ENCODE data around the gene ABLIM2.

Gene ABLIM2

GRCh38 chr4:7938609-7939376 lies 219.8 kb downstream of the ABLIM2 start:
- no peaks in the 10 kb centered on the region for H3K9me3 ChIP-seq (ENCODE audit: insufficient read depth, low read depth, low read length)
- peaks cover 12% of the 10 kb centered on the region; the same call in 1 of the 2 replicates for H3K27me3 ChIP-seq (ENCODE audit: insufficient read depth, low read length)
- peak overlapping the region; percentile 74 for H3K4me3 ChIP-seq (ENCODE audit: low read length)
- no peak overlapping the region for H3K27ac ChIP-seq (ENCODE audit: low read depth, low read length)
- peaks cover 12% of the 10 kb centered on the region for H3K4me1 ChIP-seq (ENCODE audit: insufficient read depth, low read length)
- no peaks in the 10 kb centered on the region for H3K36me3 ChIP-seq (ENCODE audit: insufficient read depth, low read length)
- peak overlapping the region; percentile 68 for H3K9ac ChIP-seq (ENCODE audit: low read depth, low read length)
- WGBS: under 1% methylated on average over 75 of the region's 75 CpGs

DNA sequence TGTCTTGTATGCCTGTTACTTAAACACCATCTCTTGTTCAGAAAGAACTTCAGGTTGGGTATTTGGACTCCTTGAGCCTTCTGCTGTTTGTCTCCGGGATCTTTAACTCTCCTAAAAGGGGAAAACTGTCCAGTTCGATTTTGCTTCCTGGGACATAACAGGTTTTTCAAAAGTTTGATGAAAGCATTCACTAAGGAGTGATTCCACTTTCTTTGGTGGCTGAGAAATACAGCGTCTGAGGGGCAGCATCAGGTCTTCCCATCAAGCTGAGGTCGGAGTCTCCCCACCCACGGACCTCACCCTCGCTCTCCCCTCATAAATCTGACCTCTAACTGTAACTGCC lies 220.4 kb downstream of the ABLIM2 start:
- WGBS: 20% methylated on average over 6 of the region's 6 CpGs
- Histone ChIP-seq H3K4me1 (ENCODE audit: insufficient read depth, low read length) (peaks cover 12% of the 10 kb centered on the region), H3K27ac (ENCODE audit: low read depth, low read length) (no peak overlapping the region), H3K9me3 (ENCODE audit: insufficient read depth, low read depth, low read length) (no peaks in the 10 kb centered on the region), H3K27me3 (ENCODE audit: insufficient read depth, low read length) (peaks cover 12% of the 10 kb centered on the region; the same call in 1 of the 2 replicates), H3K36me3 (ENCODE audit: insufficient read depth, low read length) (no peaks in the 10 kb centered on the region), H3K4me3 (ENCODE audit: low read length) (peak overlapping the region; percentile 74), H3K9ac (ENCODE audit: low read depth, low read length) (no peak overlapping the region)

GRCh38 chr4:7937006-7937405 lies 221.6 kb downstream of the ABLIM2 start:
- 93% methylated on average over 1 of the region's 2 CpGs for WGBS
- H3K36me3 ChIP-seq (ENCODE audit: insufficient read depth, low read length): no peaks in the 10 kb centered on the region
- no peak overlapping the region for H3K27ac ChIP-seq (ENCODE audit: low read depth, low read length)
- H3K4me3 ChIP-seq (ENCODE audit: low read length): no peak overlapping the region
- H3K9ac ChIP-seq (ENCODE audit: low read depth, low read length): no peak overlapping the region
- peaks cover 12% of the 10 kb centered on the region for H3K4me1 ChIP-seq (ENCODE audit: insufficient read depth, low read length)
- H3K27me3 ChIP-seq (ENCODE audit: insufficient read depth, low read length): peaks cover 12% of the 10 kb centered on the region; the same call in 1 of the 2 replicates
- no peaks in the 10 kb centered on the region for H3K9me3 ChIP-seq (ENCODE audit: insufficient read depth, low read depth, low read length)

DNA sequence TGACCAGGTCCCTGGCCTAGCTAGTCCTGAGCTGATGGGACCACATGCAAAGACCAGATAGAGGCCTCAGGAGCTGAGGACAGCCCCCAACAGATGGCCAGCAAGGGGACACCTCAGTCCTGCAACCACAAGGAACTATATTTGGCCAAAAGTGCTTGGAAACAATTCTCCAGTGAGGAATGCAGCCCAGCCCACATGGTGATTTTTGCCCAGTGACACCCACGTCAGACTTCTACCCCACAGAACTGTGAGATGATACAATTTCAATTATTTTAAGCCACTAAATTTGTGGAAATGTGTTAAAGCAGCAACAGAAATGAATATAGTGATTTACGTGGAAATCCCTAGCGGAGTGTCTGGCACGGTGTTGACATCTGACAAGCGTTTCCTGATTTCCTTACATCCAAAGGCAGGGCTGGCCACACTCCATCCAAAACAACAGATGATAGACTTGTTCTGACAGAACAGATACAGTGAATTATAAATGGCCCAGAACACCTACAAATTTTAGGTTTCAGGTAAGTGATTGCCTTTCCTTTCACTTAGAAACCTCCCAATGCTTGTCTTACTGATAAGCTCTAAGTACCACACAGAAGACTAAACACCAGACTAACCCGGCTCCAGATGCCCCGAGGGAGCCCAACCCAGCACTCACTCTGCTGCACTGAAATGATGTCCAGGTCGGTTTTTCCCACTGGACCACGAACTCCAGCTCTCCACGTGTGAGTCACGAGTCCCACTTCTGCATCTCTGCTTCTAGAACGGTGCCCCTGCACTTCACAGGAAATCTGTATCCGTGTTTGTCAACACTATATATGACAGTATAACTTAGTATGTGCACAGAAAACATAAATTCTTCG lies 224.7 kb downstream of the ABLIM2 start:
- peaks cover 9% of the 10 kb centered on the region; the same call in 1 of the 2 replicates for H3K27me3 ChIP-seq (ENCODE audit: insufficient read depth, low read length)
- no peak overlapping the region for H3K4me3 ChIP-seq (ENCODE audit: low read length)
- peaks cover 18% of the 10 kb centered on the region for H3K4me1 ChIP-seq (ENCODE audit: insufficient read depth, low read length)
- H3K9me3 ChIP-seq (ENCODE audit: insufficient read depth, low read depth, low read length): no peaks in the 10 kb centered on the region
- no peak overlapping the region for H3K9ac ChIP-seq (ENCODE audit: low read depth, low read length)
- no peaks in the 10 kb centered on the region for H3K36me3 ChIP-seq (ENCODE audit: insufficient read depth, low read length)
- 90% methylated on average over 14 of the region's 14 CpGs for WGBS
- H3K27ac ChIP-seq (ENCODE audit: low read depth, low read length): no peak overlapping the region

GRCh38 chr4:7932287-7932686 lies 226.3 kb downstream of the ABLIM2 start:
- peaks cover 12% of the 10 kb centered on the region for H3K4me1 ChIP-seq (ENCODE audit: insufficient read depth, low read length)
- H3K9me3 ChIP-seq (ENCODE audit: insufficient read depth, low read depth, low read length): no peaks in the 10 kb centered on the region
- H3K27ac ChIP-seq (ENCODE audit: low read depth, low read length): no peak overlapping the region
- no peaks in the 10 kb centered on the region for H3K36me3 ChIP-seq (ENCODE audit: insufficient read depth, low read length)
- WGBS: 100% methylated on average over 1 of the region's 1 CpG
- no peak overlapping the region for H3K9ac ChIP-seq (ENCODE audit: low read depth, low read length)
- H3K4me3 ChIP-seq (ENCODE audit: low read length): no peak overlapping the region
- H3K27me3 ChIP-seq (ENCODE audit: insufficient read depth, low read length): no peaks in the 10 kb centered on the region

DNA sequence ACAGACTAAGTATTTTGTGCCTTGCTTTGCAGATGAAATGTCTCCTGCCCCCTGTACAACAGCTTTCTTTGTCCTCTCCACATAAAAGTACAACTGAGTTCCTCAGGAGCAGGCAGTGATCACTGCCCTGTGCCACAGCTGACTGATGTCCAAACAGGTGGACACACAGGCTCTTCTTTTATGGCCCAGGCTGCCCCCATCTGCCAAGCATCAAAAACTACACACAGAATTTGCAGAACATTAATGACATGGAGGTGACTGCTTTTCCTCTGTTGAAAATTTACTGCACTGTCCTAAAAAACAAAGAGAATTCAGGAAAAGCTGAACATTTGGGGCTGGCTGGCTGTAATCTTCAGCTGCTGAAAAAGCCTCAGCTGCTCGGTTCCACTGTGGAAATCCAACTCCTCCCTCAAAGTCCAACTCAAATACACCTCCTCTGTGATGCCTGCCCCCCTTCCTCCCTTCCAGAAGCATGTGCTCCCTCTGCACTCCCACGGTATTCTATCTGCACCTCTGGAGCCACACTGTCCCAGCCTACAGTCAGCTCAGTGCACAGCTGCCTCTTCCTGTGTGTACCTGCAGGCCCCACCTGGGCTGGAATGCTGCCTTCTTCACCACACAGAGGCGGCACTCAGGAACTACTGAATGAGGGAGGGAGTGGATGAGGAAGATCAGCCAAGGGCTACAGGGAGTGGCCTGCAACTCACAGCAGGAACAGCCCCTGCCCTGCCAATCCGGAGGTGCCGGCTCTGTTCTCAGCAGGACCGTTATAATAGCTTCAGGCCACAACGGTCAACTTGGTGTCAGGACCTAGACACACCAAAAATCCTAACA lies 229.3 kb downstream of the ABLIM2 start:
- no peak overlapping the region for H3K9ac ChIP-seq (ENCODE audit: low read depth, low read length)
- no peaks in the 10 kb centered on the region for H3K9me3 ChIP-seq (ENCODE audit: insufficient read depth, low read depth, low read length)
- no peak overlapping the region for H3K4me3 ChIP-seq (ENCODE audit: low read length)
- H3K27ac ChIP-seq (ENCODE audit: low read depth, low read length): no peak overlapping the region
- WGBS: 17% methylated on average over 7 of the region's 7 CpGs
- H3K27me3 ChIP-seq (ENCODE audit: insufficient read depth, low read length): no peaks in the 10 kb centered on the region
- H3K36me3 ChIP-seq (ENCODE audit: insufficient read depth, low read length): no peaks in the 10 kb centered on the region
- H3K4me1 ChIP-seq (ENCODE audit: insufficient read depth, low read length): peaks cover 12% of the 10 kb centered on the region

GRCh38 chr4:7928711-7929110 lies 229.9 kb downstream of the ABLIM2 start:
- WGBS: 87% methylated on average over 7 of the region's 7 CpGs
- Histone ChIP-seq H3K4me3 (ENCODE audit: low read length) (no peak overlapping the region), H3K36me3 (ENCODE audit: insufficient read depth, low read length) (no peaks in the 10 kb centered on the region), H3K27me3 (ENCODE audit: insufficient read depth, low read length) (no peaks in the 10 kb centered on the region), H3K9me3 (ENCODE audit: insufficient read depth, low read depth, low read length) (no peaks in the 10 kb centered on the region), H3K27ac (ENCODE audit: low read depth, low read length) (no peak overlapping the region), H3K4me1 (ENCODE audit: insufficient read depth, low read length) (peaks cover 12% of the 10 kb centered on the region), H3K9ac (ENCODE audit: low read depth, low read length) (no peak overlapping the region)

DNA sequence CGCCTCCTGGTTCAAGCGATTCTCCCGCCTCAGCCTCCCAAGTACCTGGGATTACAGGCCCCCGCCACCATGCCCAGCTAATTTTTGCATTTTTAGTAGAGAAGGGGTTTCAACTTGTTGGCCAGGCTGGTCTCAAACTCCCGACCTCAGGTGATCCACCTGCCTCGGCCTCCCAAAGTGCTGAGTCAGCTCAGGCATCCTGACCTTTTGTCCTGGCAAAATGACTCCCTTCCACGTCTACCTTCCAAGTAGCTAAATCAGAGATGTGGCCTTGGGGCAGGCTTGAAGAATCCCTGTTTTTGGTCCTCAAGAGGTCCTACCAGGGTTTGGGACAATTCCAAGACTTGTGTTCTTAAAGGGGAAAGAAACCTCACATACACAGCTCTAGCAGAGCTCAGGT lies 231.8 kb downstream of the ABLIM2 start:
- H3K9ac ChIP-seq (ENCODE audit: low read depth, low read length): no peak overlapping the region
- no peaks in the 10 kb centered on the region for H3K36me3 ChIP-seq (ENCODE audit: insufficient read depth, low read length)
- H3K27ac ChIP-seq (ENCODE audit: low read depth, low read length): no peak overlapping the region
- no peak overlapping the region for H3K4me3 ChIP-seq (ENCODE audit: low read length)
- H3K9me3 ChIP-seq (ENCODE audit: insufficient read depth, low read depth, low read length): no peaks in the 10 kb centered on the region
- peaks cover 12% of the 10 kb centered on the region for H3K4me1 ChIP-seq (ENCODE audit: insufficient read depth, low read length)
- 92% methylated on average over 7 of the region's 7 CpGs for WGBS
- H3K27me3 ChIP-seq (ENCODE audit: insufficient read depth, low read length): no peaks in the 10 kb centered on the region

DNA sequence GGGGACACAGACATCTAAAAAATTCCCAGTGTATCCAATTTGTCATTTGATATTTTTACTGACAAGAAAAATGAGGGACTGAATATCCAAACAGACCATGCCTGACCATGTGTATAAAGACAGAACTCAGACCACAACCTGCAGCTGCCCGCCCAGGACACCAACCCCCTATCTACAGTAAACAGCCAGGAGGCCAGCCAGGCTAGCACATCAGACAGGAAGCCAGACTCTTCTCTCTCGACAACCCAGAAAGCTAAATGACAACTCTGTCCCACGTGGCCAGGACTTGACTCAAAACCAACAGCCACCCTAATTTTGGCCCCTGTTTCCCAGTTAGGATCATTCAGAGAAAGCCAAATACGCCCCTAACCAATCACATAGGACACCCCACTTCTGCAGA lies 234.0 kb downstream of the ABLIM2 start:
- Histone ChIP-seq H3K36me3 (ENCODE audit: insufficient read depth, low read length) (no peaks in the 10 kb centered on the region), H3K9me3 (ENCODE audit: insufficient read depth, low read depth, low read length) (no peaks in the 10 kb centered on the region), H3K9ac (ENCODE audit: low read depth, low read length) (no peak overlapping the region), H3K27me3 (ENCODE audit: insufficient read depth, low read length) (no peaks in the 10 kb centered on the region), H3K4me3 (ENCODE audit: low read length) (no peak overlapping the region), H3K4me1 (ENCODE audit: insufficient read depth, low read length) (peaks cover 9% of the 10 kb centered on the region), H3K27ac (ENCODE audit: low read depth, low read length) (no peak overlapping the region)
- WGBS: 82% methylated on average over 4 of the region's 4 CpGs

DNA sequence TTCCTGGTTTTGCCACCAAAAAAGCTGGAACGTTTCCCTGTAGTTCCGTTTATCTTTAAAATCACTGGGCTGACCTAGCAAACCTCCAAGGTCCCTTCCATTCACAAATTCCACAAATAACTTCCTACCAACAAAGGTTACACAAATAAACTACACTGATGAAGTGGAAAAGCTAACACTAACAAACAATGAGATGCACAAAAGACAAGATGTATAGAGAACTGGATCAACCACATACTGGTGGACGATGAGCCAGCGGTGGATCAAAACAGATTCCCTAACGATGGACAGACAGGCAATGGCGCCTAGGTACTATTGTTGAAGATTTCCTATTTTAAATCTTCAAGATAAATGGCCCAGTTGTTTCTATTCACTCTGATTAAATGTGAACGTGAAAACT lies 234.4 kb downstream of the ABLIM2 start:
- no peaks in the 10 kb centered on the region for H3K27me3 ChIP-seq (ENCODE audit: insufficient read depth, low read length)
- peaks cover 7% of the 10 kb centered on the region for H3K4me1 ChIP-seq (ENCODE audit: insufficient read depth, low read length)
- no peak overlapping the region for H3K4me3 ChIP-seq (ENCODE audit: low read length)
- no peaks in the 10 kb centered on the region for H3K9me3 ChIP-seq (ENCODE audit: insufficient read depth, low read depth, low read length)
- H3K27ac ChIP-seq (ENCODE audit: low read depth, low read length): no peak overlapping the region
- H3K9ac ChIP-seq (ENCODE audit: low read depth, low read length): no peak overlapping the region
- 86% methylated on average over 7 of the region's 7 CpGs for WGBS
- H3K36me3 ChIP-seq (ENCODE audit: insufficient read depth, low read length): no peaks in the 10 kb centered on the region

DNA sequence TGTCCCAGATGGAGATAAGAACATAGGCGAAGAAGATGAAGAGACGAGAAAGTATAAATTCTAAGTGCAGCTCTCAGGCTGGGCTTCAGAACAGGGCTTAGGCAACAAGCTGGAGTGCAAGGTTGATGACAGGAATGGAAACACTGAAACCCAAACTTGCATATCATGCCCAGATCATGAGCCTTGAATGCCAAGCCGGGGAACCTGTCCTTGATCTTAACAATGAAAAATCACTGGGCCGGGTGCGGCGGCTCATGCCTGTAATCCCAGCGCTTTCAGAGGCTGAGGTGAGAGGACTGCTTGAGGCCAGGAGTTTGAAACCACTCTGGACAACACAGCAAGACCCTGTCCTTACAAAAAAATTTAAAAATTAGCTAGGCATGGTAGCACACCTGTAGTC lies 236.1 kb downstream of the ABLIM2 start:
- Histone ChIP-seq H3K4me1 (ENCODE audit: insufficient read depth, low read length) (peaks cover 9% of the 10 kb centered on the region), H3K9ac (ENCODE audit: low read depth, low read length) (no peak overlapping the region), H3K9me3 (ENCODE audit: insufficient read depth, low read depth, low read length) (no peaks in the 10 kb centered on the region), H3K27me3 (ENCODE audit: insufficient read depth, low read length) (no peaks in the 10 kb centered on the region), H3K4me3 (ENCODE audit: low read length) (no peak overlapping the region), H3K27ac (ENCODE audit: low read depth, low read length) (no peak overlapping the region), H3K36me3 (ENCODE audit: insufficient read depth, low read length) (no peaks in the 10 kb centered on the region)
- WGBS: 88% methylated on average over 7 of the region's 7 CpGs
